ENCODE data around the gene ATP10D.

- TF ChIP-seq CTCF (IDR thresholded peaks at IDR 0.05; ENCODE audit: low read depth, low read length) = no peak
- TF ChIP-seq POLR2A (IDR thresholded peaks at IDR 0.05; ENCODE audit: extremely low read depth, insufficient read length) = no peak
Measured at GRCh38 chr4:47615385-47615784, 130.3 kb downstream of the ATP10D start.

All from NB4 (cell line).